Peyer's patch (tissue), 4 donors: Measurements from ENCODE around the gene EIF2S3B. TPM values are rescaled to one million over a fixed set of nuclear protein-coding genes. Genes with fewer than 3 reads are reported as not detected.
"Not testable (repeated sequence)": the region's sequence is repeated elsewhere in the genome, so short reads cannot be mapped to it uniquely, and the experiment has no call there.

Source experiments
- DNase-seq, 3 donors: peaks; one replicate each; pipeline ENCODE4 v3.0.0-alpha.2; 2017 to 2019
- H3K27ac ChIP-seq, 4 donors: fragments of 200-600 bp; sonication (generic); one replicate each; pipeline ENCODE4 v1.5.1; 2016 to 2019
- H3K27me3 ChIP-seq, 2 donors: fragments of 200-600 bp; sonication (generic); one replicate each; pipeline ENCODE4 v1.5.1; 2019
- H3K36me3 ChIP-seq, 3 donors: fragments of 200-600 bp; sonication (generic); one replicate each; pipeline ENCODE4 v1.5.1; 2016 to 2019
- H3K4me1 ChIP-seq, 4 donors: fragments of 200-600 bp; sonication (generic); one replicate each; pipeline ENCODE4 v1.5.1; 2016 to 2019
- H3K4me3 ChIP-seq, 4 donors: fragments of 200-600 bp; sonication (generic); 1 replicate in 3 of 4; 2 replicates in 1 of 4; pipeline ENCODE4 v1.5.1; 2016 to 2019; ENCODE audit warnings: mild to moderate bottlenecking in 1 of 4
- H3K9me3 ChIP-seq, 4 donors: fragments of 200-600 bp; sonication (generic); one replicate each; pipeline ENCODE4 v1.5.1; 2016 to 2019; ENCODE audit warnings: mild to moderate bottlenecking in 1 of 4
- POLR2A ChIP-seq, 2 donors: fragments of 450-650 bp; IDR thresholded peaks; one replicate each; pipeline ENCODE4 v1.5.1; 2017; ENCODE audit warnings: antibody characterized with exemption in 2 of 2, mild to moderate bottlenecking in 2 of 2, moderate library complexity in 2 of 2
- total RNA-seq, 4 donors: library from RNA; depleted of rRNA; stranded (reverse); fragments of >200 nt; gene quantifications; one replicate each; pipeline ENCODE4 v1.1.0, GENCODE V29; 2016
- TF ChIP-seq, protein P1 (sequence below), 6 experiments: fragments of 450-650 bp in 4 of 6; fragments of 200-600 bp in 2 of 6; sonication (generic) in 1 of 6; IDR thresholded peaks; one replicate each; pipeline ENCODE4 v1.5.1; 2017 to 2019; ENCODE audit warnings: antibody characterized with exemption in 6 of 6, mild to moderate bottlenecking in 3 of 6, moderate library complexity in 1 of 6

Gene EIF2S3B
- total RNA-seq = 1 to 10 TPM in 2 of 4 donors, not detected in 2; 1.5 to 1.7 TPM

DNA sequence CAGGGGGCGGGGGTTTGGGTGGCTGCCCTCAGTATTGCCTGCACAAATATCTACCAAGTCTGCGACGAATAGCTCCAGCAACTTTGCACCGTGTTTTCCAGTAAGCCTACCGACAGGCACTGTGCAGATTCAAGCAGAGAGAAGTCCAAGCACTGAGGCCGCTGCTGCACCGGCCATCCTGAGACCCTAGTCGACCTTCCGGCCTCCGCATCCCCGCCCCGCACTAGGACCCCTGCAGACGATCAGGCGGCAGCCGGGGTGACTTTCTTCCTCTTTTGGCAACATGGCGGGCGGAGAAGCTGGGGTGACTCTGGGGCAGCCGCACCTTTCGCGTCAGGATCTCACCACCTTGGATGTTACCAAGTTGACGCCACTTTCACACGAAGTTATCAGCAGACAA, at the start of gene EIF2S3B:
TSS of gene EIF2S3B (plus strand) at position 271 of the 400 bp plus-strand sequence. CDS start at position 284, 13 bp downstream.
- H3K4me3 ChIP-seq = no peak within 1 kb of the TSS
- H3K27me3 ChIP-seq = no peaks in the 10 kb centered on the region
- no peak for TF ChIP-seq POLR2A (IDR thresholded peaks at IDR 0.05)
- TF ChIP-seq, protein P1, sequence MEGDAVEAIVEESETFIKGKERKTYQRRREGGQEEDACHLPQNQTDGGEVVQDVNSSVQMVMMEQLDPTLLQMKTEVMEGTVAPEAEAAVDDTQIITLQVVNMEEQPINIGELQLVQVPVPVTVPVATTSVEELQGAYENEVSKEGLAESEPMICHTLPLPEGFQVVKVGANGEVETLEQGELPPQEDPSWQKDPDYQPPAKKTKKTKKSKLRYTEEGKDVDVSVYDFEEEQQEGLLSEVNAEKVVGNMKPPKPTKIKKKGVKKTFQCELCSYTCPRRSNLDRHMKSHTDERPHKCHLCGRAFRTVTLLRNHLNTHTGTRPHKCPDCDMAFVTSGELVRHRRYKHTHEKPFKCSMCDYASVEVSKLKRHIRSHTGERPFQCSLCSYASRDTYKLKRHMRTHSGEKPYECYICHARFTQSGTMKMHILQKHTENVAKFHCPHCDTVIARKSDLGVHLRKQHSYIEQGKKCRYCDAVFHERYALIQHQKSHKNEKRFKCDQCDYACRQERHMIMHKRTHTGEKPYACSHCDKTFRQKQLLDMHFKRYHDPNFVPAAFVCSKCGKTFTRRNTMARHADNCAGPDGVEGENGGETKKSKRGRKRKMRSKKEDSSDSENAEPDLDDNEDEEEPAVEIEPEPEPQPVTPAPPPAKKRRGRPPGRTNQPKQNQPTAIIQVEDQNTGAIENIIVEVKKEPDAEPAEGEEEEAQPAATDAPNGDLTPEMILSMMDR (IDR thresholded peaks at IDR 0.05) = no peak
- H3K4me1 ChIP-seq = no peaks in the 10 kb centered on the region
- H3K9me3 ChIP-seq = no peaks in the 10 kb centered on the region
- H3K36me3 ChIP-seq = no peaks in the 10 kb centered on the region
- no peak within 1 kb of the TSS for H3K27ac ChIP-seq
- no peak for DNase-seq

DNA sequence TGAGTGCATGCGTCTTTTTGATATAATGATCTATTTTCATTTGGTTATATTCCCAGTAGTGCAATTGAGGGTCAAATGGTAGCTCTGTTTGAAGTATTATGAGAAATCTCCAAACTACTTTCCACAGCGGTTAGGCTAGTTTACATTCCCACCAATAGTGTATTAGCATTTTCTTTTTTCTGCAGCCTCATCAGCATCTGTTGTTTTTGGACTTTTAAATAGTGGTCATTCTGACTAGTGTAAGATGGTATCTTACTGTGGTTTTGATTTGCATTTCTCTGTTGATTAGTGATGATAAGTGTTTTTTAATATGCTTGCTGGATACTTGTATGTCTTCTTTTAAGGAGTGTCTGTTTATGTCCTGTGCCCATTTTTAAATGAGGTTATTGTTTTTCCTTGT, 48.8 kb upstream of the EIF2S3B start:
- H3K36me3 ChIP-seq = no peaks in the 10 kb centered on the region
- no peak overlapping the region for H3K27ac ChIP-seq
- H3K4me3 ChIP-seq = no peak overlapping the region
- peaks cover 0 to 7% (median 2%) of the 10 kb centered on the region in 4 donors for H3K9me3 ChIP-seq
- TF ChIP-seq POLR2A (IDR thresholded peaks at IDR 0.05) = no peak
- TF ChIP-seq, protein P1 (IDR thresholded peaks at IDR 0.05) = no peak
- H3K4me1 ChIP-seq = no peaks in the 10 kb centered on the region
- no peaks in the 10 kb centered on the region for H3K27me3 ChIP-seq
- no peak for DNase-seq

DNA sequence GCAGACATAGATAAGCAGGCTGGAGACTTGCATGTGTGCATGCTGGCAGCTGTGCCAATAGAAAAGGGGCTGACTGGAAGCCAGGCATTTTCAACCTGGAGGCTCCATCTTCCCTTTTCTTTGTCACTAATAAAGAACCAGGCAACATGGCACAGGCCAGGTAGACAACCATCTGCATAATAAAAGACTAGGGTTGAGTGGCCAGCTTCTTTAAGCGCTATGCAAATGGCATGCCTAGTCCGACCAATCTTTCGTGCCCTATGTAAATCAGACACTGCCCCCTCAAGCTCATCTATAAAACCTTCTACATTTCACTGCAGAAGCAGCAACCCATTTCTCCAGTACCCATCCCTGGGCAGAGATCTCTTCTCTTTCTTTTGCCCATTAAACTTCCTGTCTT, 47.9 kb upstream of the EIF2S3B start:
- Histone ChIP-seq H3K27ac (no peak overlapping the region), H3K36me3 (no peaks in the 10 kb centered on the region), H3K4me3 (no peak overlapping the region), H3K9me3 (peaks cover 0 to 7% (median 2%) of the 10 kb centered on the region in 4 donors), H3K4me1 (no peaks in the 10 kb centered on the region), H3K27me3 (no peaks in the 10 kb centered on the region)
- no peak for TF ChIP-seq POLR2A (IDR thresholded peaks at IDR 0.05)
- TF ChIP-seq, protein P1 (IDR thresholded peaks at IDR 0.05) = no peak
- DNase-seq = no peak

DNA sequence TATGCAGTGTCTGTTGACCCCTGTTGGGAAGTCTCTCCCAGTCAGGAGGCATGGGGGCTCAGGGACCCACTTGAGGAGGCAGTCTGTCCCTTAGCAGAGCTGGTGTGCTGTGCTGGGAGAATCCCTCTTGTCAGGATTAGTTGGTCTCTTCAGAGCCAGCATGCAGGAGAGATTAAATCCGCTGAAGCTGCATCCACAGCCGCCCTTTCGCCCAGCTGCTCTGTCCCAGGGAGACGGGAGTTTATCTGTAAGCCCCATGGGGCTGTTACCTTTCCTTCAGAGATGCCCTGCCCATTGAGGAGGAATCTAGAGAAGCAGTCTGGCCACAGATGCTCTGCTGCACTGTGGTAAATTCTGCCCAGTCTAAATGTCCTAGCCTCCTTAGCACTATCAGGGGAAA, 39.4 kb upstream of the EIF2S3B start:
- Histone ChIP-seq H3K4me1 (no peaks in the 10 kb centered on the region), H3K27ac (no peak overlapping the region), H3K9me3 (peaks cover 0 to 4% (median 0%) of the 10 kb centered on the region in 4 donors), H3K36me3 (no peaks in the 10 kb centered on the region), H3K27me3 (no peaks in the 10 kb centered on the region), H3K4me3 (no peak overlapping the region)
- DNase-seq = no peak
- no peak for TF ChIP-seq POLR2A (IDR thresholded peaks at IDR 0.05)
- TF ChIP-seq, protein P1 (IDR thresholded peaks at IDR 0.05) = no peak

DNA sequence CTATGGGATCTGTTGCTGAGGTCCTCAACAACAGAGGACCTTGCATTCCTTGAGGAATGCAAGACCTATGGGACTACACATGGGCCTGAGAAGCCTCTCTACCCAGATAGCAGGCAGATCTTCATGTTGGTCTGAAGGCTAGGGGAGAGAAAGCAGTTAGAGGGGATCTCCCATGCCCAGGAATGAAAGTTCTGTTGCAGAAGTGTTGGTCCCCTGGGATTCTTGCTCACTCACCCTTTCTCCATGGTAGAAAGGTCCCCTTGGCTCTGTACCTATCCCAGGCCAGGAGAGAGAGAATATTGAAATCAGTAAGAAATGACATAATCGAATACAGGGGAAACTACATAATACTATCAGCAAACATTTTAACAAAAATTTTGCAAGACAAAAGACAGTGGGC, 36.0 kb upstream of the EIF2S3B start:
- no peak overlapping the region for H3K27ac ChIP-seq
- TF ChIP-seq, protein P1 (IDR thresholded peaks at IDR 0.05) = no peak
- TF ChIP-seq POLR2A (IDR thresholded peaks at IDR 0.05) = no peak
- no peak for DNase-seq
- no peak overlapping the region for H3K4me3 ChIP-seq
- H3K4me1 ChIP-seq = no peaks in the 10 kb centered on the region
- no peaks in the 10 kb centered on the region for H3K27me3 ChIP-seq
- H3K9me3 ChIP-seq = peaks cover 0 to 4% (median 0%) of the 10 kb centered on the region in 4 donors
- no peaks in the 10 kb centered on the region for H3K36me3 ChIP-seq

DNA sequence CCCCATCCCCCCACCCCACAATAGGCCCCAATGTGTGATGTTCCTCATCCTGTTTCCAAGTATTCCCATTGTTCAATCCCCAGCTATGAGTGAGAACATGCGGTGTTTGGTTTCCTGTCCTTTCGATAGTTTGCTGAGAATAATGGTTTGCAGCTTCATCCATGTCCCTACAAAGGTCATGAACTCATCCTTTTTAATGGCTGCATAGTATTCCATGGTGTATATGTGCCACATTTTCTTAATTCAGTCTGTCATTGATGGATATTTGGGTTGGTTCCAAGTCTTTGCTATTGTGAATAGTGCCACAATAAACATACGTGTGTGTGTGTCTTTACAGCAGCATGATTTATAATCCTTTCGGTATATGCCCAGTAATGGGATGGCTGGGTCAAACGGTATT, 32.9 kb upstream of the EIF2S3B start:
- DNase-seq, H3K27ac ChIP-seq, H3K4me1 ChIP-seq, H3K27me3 ChIP-seq, H3K9me3 ChIP-seq, H3K36me3 ChIP-seq, H3K4me3 ChIP-seq: not testable (repeated sequence)

DNA sequence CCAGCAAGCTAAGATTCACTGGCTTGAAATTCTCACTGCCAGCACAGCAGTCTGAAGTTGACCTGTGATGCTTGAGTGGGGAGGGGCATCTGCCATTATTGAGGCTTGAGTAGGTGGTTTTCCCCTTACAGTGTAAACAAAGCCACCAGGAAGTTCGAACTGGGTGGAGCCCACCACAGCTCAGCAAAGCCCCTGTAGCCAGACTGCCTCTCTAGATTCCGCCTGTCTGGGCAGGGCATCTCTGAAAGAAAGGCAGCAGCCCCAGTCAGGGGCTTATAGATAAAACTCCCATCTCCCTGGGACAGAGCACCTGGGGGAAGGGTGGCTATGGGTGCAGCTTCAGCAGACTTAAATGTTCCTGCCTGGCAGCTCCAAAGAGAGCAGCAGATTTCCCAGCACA, 23.8 kb upstream of the EIF2S3B start:
- not testable (repeated sequence) for DNase-seq, H3K27me3 ChIP-seq, H3K9me3 ChIP-seq, H3K36me3 ChIP-seq, H3K4me1 ChIP-seq, H3K4me3 ChIP-seq, H3K27ac ChIP-seq

DNA sequence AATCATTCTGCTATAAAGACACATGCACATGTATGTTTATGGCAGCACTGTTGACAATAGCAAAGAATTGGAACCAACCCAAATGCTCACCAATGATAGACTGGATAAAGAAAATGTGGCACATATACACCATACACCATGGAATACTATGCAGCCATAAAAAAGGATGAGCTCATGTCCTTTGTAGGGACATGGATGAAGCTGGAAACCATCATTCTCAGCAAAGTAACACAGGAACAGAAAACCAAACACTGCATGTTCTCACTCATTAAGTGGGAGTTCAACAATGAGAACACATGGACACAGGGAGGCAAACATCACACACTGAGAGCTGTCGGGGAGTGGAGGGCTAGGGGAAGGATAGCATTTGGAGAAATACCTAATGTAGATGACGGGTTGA, 18.4 kb upstream of the EIF2S3B start:
- not testable (repeated sequence) for H3K27ac ChIP-seq, H3K9me3 ChIP-seq, H3K4me3 ChIP-seq, H3K36me3 ChIP-seq, H3K27me3 ChIP-seq, H3K4me1 ChIP-seq, DNase-seq
